Measurements from ENCODE around the gene TRIM71.

GRCh38 chr3:32896143-32896542 lies 78.3 kb downstream of the TRIM71 start:
- no peak for TF ChIP-seq REST (IDR thresholded peaks at IDR 0.05; ENCODE audit: insufficient read depth in 1 of 2, low read depth in 2 of 2, low read length in 2 of 2)
- TF ChIP-seq POLR2AphosphoS5 (IDR thresholded peaks at IDR 0.05; ENCODE audit: low read depth, low read length): no peak
- no peak for TF ChIP-seq TAF1 (IDR thresholded peaks at IDR 0.05; ENCODE audit: borderline replicate concordance, insufficient read depth, low read length)
- no peak for TF ChIP-seq FOXP2 (optimal IDR thresholded peaks at IDR 0.05; ENCODE audit: borderline replicate concordance, extremely low read depth, extremely low read length, insufficient read depth)

All from PFSK-1 (cell line).